Stomach (tissue), 9 donors: ENCODE measurements around the gene TP53RK. TPM values are rescaled to one million over a fixed set of nuclear protein-coding genes. Genes with fewer than 3 reads are reported as not detected.

Experiments
- DNase-seq, 2 donors: peaks; one replicate each; pipeline versions ENCODE4 v3.0.0 to v3.0.0-alpha.2; 2013 to 2019
- H3K27ac ChIP-seq, 5 donors: fragments of 200-600 bp in 4 of 5; sonication (generic) in 4 of 5; one replicate each; pipeline ENCODE4 v1.5.1; 2013 to 2019; ENCODE audit warnings: mild to moderate bottlenecking in 1 of 5, moderate library complexity in 1 of 5
- H3K27me3 ChIP-seq, 3 donors: fragments of 200-600 bp; sonication (generic); one replicate each; pipeline ENCODE4 v1.5.1; 2017 to 2019; ENCODE audit warnings: mixed run types in 1 of 3
- H3K36me3 ChIP-seq, 4 donors: fragments of 200-600 bp; sonication (generic); 1 replicate in 3 of 4; 2 replicates in 1 of 4; pipeline ENCODE4 v1.5.1; 2016 to 2019
- H3K4me1 ChIP-seq, 4 donors: fragments of 200-600 bp; sonication (generic); one replicate each; pipeline ENCODE4 v1.5.1; 2016 to 2019
- H3K4me3 ChIP-seq, 4 donors: fragments of 200-600 bp; sonication (generic) in 3 of 4; one replicate each; pipeline ENCODE4 v1.5.1; 2016 to 2019; ENCODE audit warnings: mild to moderate bottlenecking in 1 of 4
- H3K9me3 ChIP-seq, 4 donors: fragments of 200-600 bp; sonication (generic); one replicate each; pipeline ENCODE4 v1.5.1; 2016 to 2019
- EP300 ChIP-seq: sonication (generic); formaldehyde crosslinking; IDR thresholded peaks from one replicate; pipeline ENCODE4 v1.6.1; 2017; ENCODE audit warnings: antibody characterized with exemption
- POLR2A ChIP-seq, 4 donors: fragments of 450-650 bp; IDR thresholded peaks; one replicate each; pipeline ENCODE4 v1.6.1; 2016; ENCODE audit warnings: antibody characterized with exemption in 4 of 4, control low read depth in 2 of 4, mild to moderate bottlenecking in 1 of 4, moderate library complexity in 1 of 4
- POLR2AphosphoS5 ChIP-seq, 3 donors: sonication (generic); formaldehyde crosslinking; IDR thresholded peaks; one replicate each; pipeline ENCODE4 v1.6.1; 2016; ENCODE audit warnings: antibody characterized with exemption in 3 of 3
- WGBS, 5 donors: extraction: QIAGEN DNeasy Blood & Tissue Kit in 3 of 5; methylation state at CpG; one replicate each; pipeline versions ENCODE4 v1.1.5 to v1.1.7; 2013 to 2018; 5-methylcytosine and 5-hydroxymethylcytosine counted together
- intact Hi-C: fragments of 100-400 bp; cut with DNase I; formaldehyde crosslinking; loops from one replicate; pipeline ENCODE4 v1.15.1; 2023; ENCODE audit warnings: low total_unique reads
- polyA plus RNA-seq, 3 donors: library from polyadenylated mRNA; stranded (reverse); fragments of 200-250 nt; gene quantifications; one replicate each; pipeline ENCODE4 v1.2.3, GENCODE V29; 2013
- total RNA-seq, 5 donors: library from RNA; depleted of rRNA; stranded (reverse); fragments of >200 nt; gene quantifications; one replicate each; pipeline versions ENCODE4 v1.1.0 to v1.2.3, GENCODE V29; 2014 to 2016
- TF ChIP-seq, protein P1 (sequence below), 7 experiments: fragments of 450-650 bp in 4 of 7; fragments of 200-600 bp in 3 of 7; sonication (generic) in 3 of 7; IDR thresholded peaks; one replicate each; pipeline ENCODE4 v1.5.1; 2016 to 2019; ENCODE audit warnings: antibody characterized with exemption in 7 of 7, control low read depth in 2 of 7, mild to moderate bottlenecking in 1 of 7
- donor health status: healthy with polysubstance abuse.
- donor health status: Bipolar disorder and iron deficiency.
- donor health status: healthy.

TP53RK gene
- total and polyA plus RNA-seq, 8 donors, result 1.8 to 64.3 (median 12.9) TPM

DNA sequence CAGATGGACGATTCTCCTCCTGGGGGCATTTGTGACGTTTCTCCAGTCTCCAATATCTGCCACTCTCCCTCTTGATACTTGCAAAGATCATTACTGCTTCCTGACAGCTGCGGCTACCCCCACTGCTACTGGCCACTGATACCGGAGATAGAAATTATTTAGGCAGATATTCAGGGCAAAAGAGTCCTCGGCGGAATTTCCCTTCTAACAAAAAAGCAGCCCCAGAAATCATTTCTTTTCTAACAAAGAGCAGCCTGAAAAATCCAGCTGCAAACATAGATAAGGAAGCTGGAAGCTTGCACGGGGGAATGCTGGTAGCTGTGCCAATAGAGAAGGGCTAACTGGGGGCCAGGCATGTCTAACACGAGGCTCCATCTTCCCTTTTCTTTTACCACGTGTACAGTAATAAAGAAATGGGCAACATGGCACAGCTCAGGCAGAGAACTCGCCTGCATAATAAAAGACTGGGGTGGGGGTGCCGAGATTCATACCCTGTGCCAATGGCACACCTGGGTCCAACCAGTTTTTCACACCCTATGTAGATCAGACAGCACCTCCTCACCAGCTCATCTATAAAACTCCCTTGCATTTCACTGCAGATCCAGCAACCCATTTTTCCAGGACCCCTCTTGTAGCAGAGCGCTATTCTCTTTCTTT lies 6.1 kb downstream of the TP53RK start:
- H3K27ac ChIP-seq, result peak overlapping the region in 4 of 5 donors; percentile 63 to 78 (median 70)
- H3K4me1 ChIP-seq, result peaks cover 23 to 73% (median 57%) of the 10 kb centered on the region in 4 donors
- no peaks in the 10 kb centered on the region for H3K9me3 ChIP-seq
- peak overlapping the region; percentile 30 to 43 (median 36) for H3K4me3 ChIP-seq
- no peaks in the 10 kb centered on the region for H3K27me3 ChIP-seq
- no peak for TF ChIP-seq EP300
- TF ChIP-seq, protein P1, sequence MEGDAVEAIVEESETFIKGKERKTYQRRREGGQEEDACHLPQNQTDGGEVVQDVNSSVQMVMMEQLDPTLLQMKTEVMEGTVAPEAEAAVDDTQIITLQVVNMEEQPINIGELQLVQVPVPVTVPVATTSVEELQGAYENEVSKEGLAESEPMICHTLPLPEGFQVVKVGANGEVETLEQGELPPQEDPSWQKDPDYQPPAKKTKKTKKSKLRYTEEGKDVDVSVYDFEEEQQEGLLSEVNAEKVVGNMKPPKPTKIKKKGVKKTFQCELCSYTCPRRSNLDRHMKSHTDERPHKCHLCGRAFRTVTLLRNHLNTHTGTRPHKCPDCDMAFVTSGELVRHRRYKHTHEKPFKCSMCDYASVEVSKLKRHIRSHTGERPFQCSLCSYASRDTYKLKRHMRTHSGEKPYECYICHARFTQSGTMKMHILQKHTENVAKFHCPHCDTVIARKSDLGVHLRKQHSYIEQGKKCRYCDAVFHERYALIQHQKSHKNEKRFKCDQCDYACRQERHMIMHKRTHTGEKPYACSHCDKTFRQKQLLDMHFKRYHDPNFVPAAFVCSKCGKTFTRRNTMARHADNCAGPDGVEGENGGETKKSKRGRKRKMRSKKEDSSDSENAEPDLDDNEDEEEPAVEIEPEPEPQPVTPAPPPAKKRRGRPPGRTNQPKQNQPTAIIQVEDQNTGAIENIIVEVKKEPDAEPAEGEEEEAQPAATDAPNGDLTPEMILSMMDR (IDR thresholded peaks at IDR 0.05), result no peak
- 24 to 33% (median 30%) methylated on average over 12 of the region's 12 CpGs for WGBS, 5 donors
- DNase-seq, result peak in 1 of 2 donors; percentile 61
- intact Hi-C loops, result loop anchor here (5.0 kb wide), 1 partner anchor 166 kb away; no protein-coding TSS in a partner anchor
- H3K36me3 ChIP-seq, result peaks cover 0 to 30% (median 24%) of the 10 kb centered on the region in 4 donors

DNA sequence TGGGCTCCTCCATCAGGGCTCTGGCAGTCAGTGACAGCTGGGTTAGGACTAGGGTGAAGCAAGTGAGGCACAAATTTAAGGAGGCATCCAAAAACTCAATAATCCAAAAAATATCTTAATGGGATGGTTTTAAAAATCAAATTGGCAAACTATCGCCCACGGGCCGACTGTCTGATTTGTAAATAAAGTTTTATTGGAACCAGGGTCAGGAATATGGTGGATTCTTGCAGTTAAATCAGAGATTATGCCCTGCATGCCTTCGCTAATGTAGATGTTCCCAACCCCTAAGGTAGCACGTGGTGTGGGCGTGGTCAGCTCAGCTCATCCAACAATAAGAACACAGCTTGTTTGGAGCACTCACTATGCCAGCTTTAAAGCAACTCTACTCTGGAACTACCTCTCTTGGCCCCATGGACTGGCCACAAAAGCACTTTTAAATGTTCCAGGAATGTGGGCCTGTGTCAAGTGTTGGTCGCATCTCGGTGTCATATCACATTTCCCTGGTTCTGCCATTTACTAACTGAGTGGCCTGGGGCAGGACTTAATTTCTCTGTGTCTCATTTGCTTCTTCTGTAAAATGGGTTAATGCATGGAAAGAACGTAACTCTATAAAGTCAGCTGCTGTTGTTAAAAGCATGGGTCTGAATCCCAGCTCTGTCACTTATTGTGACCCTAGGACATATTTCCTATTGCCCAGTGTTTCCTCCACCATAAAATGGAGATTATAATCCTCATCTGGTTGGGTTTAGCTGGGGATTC lies 7.0 kb downstream of the TP53RK start:
- H3K4me3 ChIP-seq, result no peak overlapping the region
- no peaks in the 10 kb centered on the region for H3K27me3 ChIP-seq
- peaks cover 0 to 30% (median 24%) of the 10 kb centered on the region in 4 donors for H3K36me3 ChIP-seq
- intact Hi-C loops, result loop anchor here (5.0 kb wide), 1 partner anchor 165 kb away; no protein-coding TSS in a partner anchor
- no peak for DNase-seq
- 87 to 91% (median 87%) methylated on average over 9 of the region's 9 CpGs for WGBS, 5 donors
- no peaks in the 10 kb centered on the region for H3K9me3 ChIP-seq
- no peak overlapping the region for H3K27ac ChIP-seq
- TF ChIP-seq, protein P1 (IDR thresholded peaks at IDR 0.05), result no peak
- H3K4me1 ChIP-seq, result peaks cover 14 to 64% (median 48%) of the 10 kb centered on the region in 4 donors

DNA sequence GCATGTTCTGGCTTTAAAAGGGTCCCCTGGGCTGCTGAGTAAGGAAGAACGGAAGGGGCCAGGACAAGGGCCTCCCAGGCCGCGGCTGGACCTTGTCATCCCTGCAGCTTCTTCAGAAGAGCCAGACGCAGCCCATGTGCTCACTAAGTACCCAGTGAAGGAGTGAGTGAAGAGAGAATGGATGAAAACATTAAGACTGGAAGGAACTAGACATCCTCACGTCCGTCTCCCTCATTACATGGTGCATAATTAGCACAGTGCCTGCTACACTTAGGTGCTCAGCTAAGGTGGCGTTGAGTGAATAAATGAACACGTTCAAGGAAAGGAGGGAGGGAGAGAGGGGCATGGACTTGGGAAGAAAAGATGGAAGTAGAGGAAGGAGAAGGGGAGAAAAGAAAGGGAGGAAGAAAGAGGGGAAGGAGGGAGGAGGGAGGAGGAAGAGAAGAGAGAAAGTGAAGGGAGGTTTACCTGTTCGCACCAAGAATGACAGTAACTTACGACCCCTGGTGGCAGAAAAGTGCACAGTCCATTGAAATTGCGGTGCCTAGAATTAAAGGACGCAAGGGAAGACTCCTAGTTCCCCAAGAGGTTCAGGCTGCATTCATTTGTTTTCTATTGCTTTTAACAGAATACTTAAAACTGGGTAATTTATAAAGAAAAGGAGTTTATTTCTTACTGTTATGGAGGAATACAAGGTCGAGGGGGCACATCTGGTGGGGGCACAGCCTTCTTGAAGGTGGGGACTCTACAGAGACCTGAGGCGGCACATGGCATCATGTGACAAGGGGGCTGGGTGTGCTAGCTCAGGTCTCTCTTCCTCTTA lies 8.0 kb downstream of the TP53RK start:
- DNase-seq, result peak; percentile 80 to 87
- H3K27me3 ChIP-seq, result no peaks in the 10 kb centered on the region
- WGBS, 5 donors, result 51 to 54% (median 52%) methylated on average over 14 of the region's 14 CpGs

More for the DNA sequence above, 8.0 kb downstream of the TP53RK start:
- no peak overlapping the region for H3K4me3 ChIP-seq
- no peaks in the 10 kb centered on the region for H3K9me3 ChIP-seq
- H3K4me1 ChIP-seq, result peaks cover 14 to 54% (median 38%) of the 10 kb centered on the region in 4 donors
- peaks cover 0 to 21% (median 17%) of the 10 kb centered on the region in 4 donors for H3K36me3 ChIP-seq
- no peak overlapping the region for H3K27ac ChIP-seq
- intact Hi-C loops, result loop anchor here (5.0 kb wide), 1 partner anchor 164 kb away; no protein-coding TSS in a partner anchor
- TF ChIP-seq EP300, result no peak
- TF ChIP-seq, protein P1 (IDR thresholded peaks at IDR 0.05), result peak in 5 of 7 experiments; percentile 69 to 87 (median 84)
- TF ChIP-seq POLR2AphosphoS5 (IDR thresholded peaks at IDR 0.05), result peak in 1 of 3 donors; percentile 30
- TF ChIP-seq POLR2A (IDR thresholded peaks at IDR 0.05), result no peak
